K562 (cell line): ENCODE measurements around the gene TSPAN18. TPM values are rescaled to one million over a fixed set of nuclear protein-coding genes. Genes with fewer than 3 reads are reported as not detected.

Experiments used
- ATAC-seq: fragments of 200-7000 bp; cut with Tn5 transposase; 3 replicates; pipeline ENCODE4 v1.9.1; 2020; ENCODE audit warnings: moderate library complexity
- BruUV-seq: library from RNA; stranded (reverse); fragments of 400-500 nt; replicated peaks from 2 replicates; lab custom pipeline; 2021; lab: Mats Ljungman, UMichigan
- CTCF ChIA-PET: fragments of 300-600 bp; formaldehyde crosslinking; extraction: SDS; loops from one replicate; lab custom pipeline; 2021; ENCODE audit warnings: low intra/inter-chr PET ratio; lab: Yijun Ruan, JAX
- POLR2A ChIA-PET: fragments of 300-600, 350-650 bp; sonication (Branson Sonifier 250); formaldehyde crosslinking; extraction: SDS; loops from one replicate; lab custom pipeline; 2021; ENCODE audit warnings: antibody characterized with exemption, inconsistent platforms; lab: Yijun Ruan, JAX
- DNase-seq, 4 experiments: peaks; one replicate each; pipeline versions ENCODE4 v3.0.0 to v3.0.0-alpha.2; 2011 to 2018; ENCODE audit warnings: low spot score in 3 of 4, mixed read lengths in 3 of 4; ENCODE audit errors: extremely low read depth in 1 of 4
- FAIRE-seq: peaks from 2 replicates; lab custom pipeline; 2011; peaks lifted over from hg19 to GRCh38; lab: Jason Lieb, UNC
- H2AFZ ChIP-seq: 2 replicates; pipeline ENCODE4 v1.6.0; 2011; ENCODE audit warnings: low read depth, low read length, control low read depth, inconsistent platforms
- H3K27ac ChIP-seq: fragments of 200-600 bp; 3 replicates; pipeline ENCODE4 v1.8.0; 2011; ENCODE audit warnings: low read depth, mild to moderate bottlenecking, control low read depth, inconsistent platforms, low read length, moderate library complexity, mixed read lengths; ENCODE audit errors: extremely low read depth
- H3K27me3 ChIP-seq, 2 experiments: fragments of 300-600 bp in 1 of 2; 2 replicates in 1 of 2; 3 replicates in 1 of 2; pipeline versions ENCODE4 v1.6.0 to v1.8.0; 2011; ENCODE audit warnings: inconsistent platforms in 2 of 2, low read length in 2 of 2, mild to moderate bottlenecking in 1 of 2, mixed read lengths in 1 of 2, moderate library complexity in 1 of 2; ENCODE audit not compliant: control insufficient read depth in 2 of 2, insufficient read depth in 2 of 2
- H3K36me3 ChIP-seq: fragments of 300-600 bp; 3 replicates; pipeline ENCODE4 v1.8.0; 2011; ENCODE audit warnings: mild to moderate bottlenecking, low read length, inconsistent platforms; ENCODE audit not compliant: control insufficient read depth, insufficient read depth
- H3K4me1 ChIP-seq, 2 experiments: fragments of 200-600 bp in 1 of 2; replicated peaks in 1 of 2; 2 replicates in 1 of 2; 3 replicates in 1 of 2; pipeline versions ENCODE4 v1.5.1 to v1.8.0; 2011; ENCODE audit warnings: inconsistent platforms in 2 of 2, low read length in 2 of 2, mild to moderate bottlenecking in 1 of 2, mixed read lengths in 1 of 2, moderate library complexity in 1 of 2; ENCODE audit not compliant: control insufficient read depth in 2 of 2, insufficient read depth in 2 of 2
- H3K4me2 ChIP-seq: 2 replicates; pipeline ENCODE4 v1.6.1; 2011; ENCODE audit warnings: low read length, control low read depth, inconsistent platforms, mixed read lengths; ENCODE audit not compliant: insufficient read depth
- H3K4me3 ChIP-seq: fragments of 200-600 bp; sonication (generic), shearing (Covaris generic); 2 replicates; pipeline ENCODE4 v1.5.1; 2016; ENCODE audit warnings: control low read depth, inconsistent platforms
- H3K79me2 ChIP-seq: fragments of 200-600 bp; 3 replicates; pipeline ENCODE4 v1.8.0; 2011; ENCODE audit warnings: low read length, inconsistent platforms; ENCODE audit not compliant: control insufficient read depth, insufficient read depth
- H3K9ac ChIP-seq, 2 experiments: 2 replicates each; pipeline versions ENCODE4 v1.6.0 to v1.6.1; 2011; ENCODE audit warnings: low read depth in 2 of 2, low read length in 2 of 2, control low read depth in 1 of 2, inconsistent platforms in 1 of 2, mild to moderate bottlenecking in 1 of 2, mixed read lengths in 1 of 2; ENCODE audit not compliant: insufficient read depth in 1 of 2
- H3K9me1 ChIP-seq: one replicate; pipeline ENCODE4 v1.6.0; 2011; ENCODE audit warnings: inconsistent platforms, mild to moderate bottlenecking, low read length, moderate library complexity; ENCODE audit not compliant: control insufficient read depth, insufficient read depth
- H3K9me3 ChIP-seq: replicated peaks from 2 replicates; pipeline ENCODE4 v1.5.1; 2011; ENCODE audit warnings: low read depth, low read length, inconsistent platforms; ENCODE audit not compliant: control insufficient read depth, insufficient read depth
- H4K20me1 ChIP-seq: replicated peaks from 2 replicates; pipeline ENCODE4 v1.6.1; 2011; ENCODE audit warnings: low read length, inconsistent platforms, mixed read lengths; ENCODE audit not compliant: control insufficient read depth, insufficient read depth
- CREB3 ChIP-seq: fragments of 450-650 bp; conservative IDR thresholded peaks from 2 replicates; pipeline ENCODE4 v1.6.1; 2016; ENCODE audit warnings: missing genetic modification characterization, low read depth, mild to moderate bottlenecking, missing compliant biosample characterization, moderate library complexity
- E2F6 ChIP-seq, 2 experiments: IDR thresholded peaks; 2 replicates each; pipeline ENCODE4 v1.6.1; 2011; ENCODE audit warnings: borderline replicate concordance in 1 of 2, control low read depth in 1 of 2, low read depth in 1 of 2, low read length in 1 of 2, mild to moderate bottlenecking in 1 of 2, mixed read lengths in 1 of 2, moderate library complexity in 1 of 2; ENCODE audit not compliant: insufficient read depth in 1 of 2, insufficient read length in 1 of 2, poor library complexity in 1 of 2, severe bottlenecking in 1 of 2; ENCODE audit errors: extremely low read depth in 1 of 2
- ETS1 ChIP-seq: conservative IDR thresholded peaks from 2 replicates; pipeline ENCODE4 v1.6.1; 2011; ENCODE audit warnings: low read depth, mild to moderate bottlenecking, low read length; ENCODE audit not compliant: control insufficient read depth
- FOSL1 ChIP-seq: fragments of 200-800 bp; sonication (Bioruptor generic); conservative IDR thresholded peaks from 2 replicates; pipeline ENCODE4 v1.6.1; 2016; ENCODE audit warnings: missing genetic modification characterization, missing compliant biosample characterization
- RBM34 ChIP-seq: fragments of 200-400 bp; formaldehyde crosslinking; IDR thresholded peaks from 2 replicates; pipeline ENCODE4 v1.6.1; 2018; ENCODE audit warnings: low read length, borderline replicate concordance; ENCODE audit not compliant: insufficient read depth
- SNRNP70 ChIP-seq: fragments of 200-400 bp; formaldehyde crosslinking; optimal IDR thresholded peaks from 2 replicates; pipeline ENCODE3; 2017; ENCODE audit warnings: low read depth, low read length
- TAL1 ChIP-seq: fragments of 450-650 bp; IDR thresholded peaks from 2 replicates; pipeline ENCODE4 v1.6.1; 2016; ENCODE audit warnings: mild to moderate bottlenecking
- ZNF121 ChIP-seq: sonication (generic); formaldehyde crosslinking; conservative IDR thresholded peaks from 2 replicates; pipeline ENCODE4 v1.8.0; 2022; ENCODE audit warnings: missing genetic modification reagents
- WGBS: fragments of 100-300 bp; shearing (Covaris generic); methylation state at CpG from one replicate; pipeline ENCODE4 v1.1.6; 2016; ENCODE audit warnings: low coverage, mixed read lengths; ENCODE audit not compliant: insufficient coverage; ENCODE audit errors: missing lambda C conversion rate; 5-methylcytosine and 5-hydroxymethylcytosine counted together
- in situ Hi-C: fragments of 300-500 bp; cut with MboI; formaldehyde crosslinking; loops from 4 replicates; pipeline ENCODE4 v1.15.0; 2018; ENCODE audit warnings: inconsistent platforms, mixed read lengths
- intact Hi-C: fragments of 100-400 bp; cut with micrococcal nuclease; formaldehyde crosslinking; loops from 2 replicates; pipeline ENCODE4 v1.14.2; 2022
- polyA plus RNA-seq, 8 experiments: library from polyadenylated mRNA; depleted of rRNA in 4 of 8; stranded (reverse) in 5 of 8; unstranded in 3 of 8; fragments of >200 nt; fragmentation: Nextera tagmentation in 2 of 8; fragmentation: Illumina TruSeq in 1 of 8; extraction: Ambion mirVana in 2 of 8; extraction: Trizol in 1 of 8; gene quantifications; 2 replicates each; pipeline versions ENCODE4 v1.2.1 to v1.2.3, GENCODE V29; 2011 to 2014; ENCODE audit warnings: inconsistent platforms in 1 of 8, missing spikeins in 1 of 8
- total RNA-seq, 7 experiments: library from RNA; depleted of rRNA in 6 of 7; stranded (reverse); fragments of >200 nt in 6 of 7; fragmentation: Illumina TruSeq in 2 of 7; extraction: Trizol in 2 of 7; gene quantifications; 2 replicates each; pipeline versions ENCODE4 v1.2.1 to v1.2.3, GENCODE V29; 2011 to 2021; ENCODE audit warnings: low replicate concordance in 1 of 7

The TSPAN18 gene
- total and polyA plus RNA-seq, 9 of the 15 experiments (the other 6 are each of a cell fraction or from before 2014, with no cell fraction given), result 0.17 to 0.35 (median 0.22) TPM; not detected in 4

- no peak overlapping the region for H3K4me2 ChIP-seq
- no peaks in the 10 kb centered on the region for H3K9me3 ChIP-seq
- TF ChIP-seq ETS1 (no peak), RBM34 (no peak), CREB3 (tag) (no peak), FOSL1 (tag) (no peak), E2F6 (IDR thresholded peaks at IDR 0.05; ENCODE audit: borderline replicate concordance in 1 of 2, extremely low read depth in 1 of 2, insufficient read depth in 1 of 2, insufficient read length in 1 of 2, low read depth in 1 of 2, low read length in 1 of 2, poor library complexity in 1 of 2, severe bottlenecking in 1 of 2) (no peak), SNRNP70 (no peak), ZNF121 (CRISPR knock-in tag) (no peak), TAL1 (no peak)
- H3K4me3 ChIP-seq, result no peak overlapping the region
- intact Hi-C loops (no loop called here), in situ Hi-C loops (no loop called here)
- peaks cover 6% of the 10 kb centered on the region; the same call in 1 of the 2 replicates for H4K20me1 ChIP-seq
- no peak for FAIRE-seq
- H3K79me2 ChIP-seq, result no peaks in the 10 kb centered on the region
- ChIA-PET POLR2A (interaction anchor here (1.0 kb wide), 1 partner anchor 14 kb away, joined by 5 read pairs; no protein-coding TSS in a partner anchor), CTCF (no interaction called here)
- H3K36me3 ChIP-seq, result no peaks in the 10 kb centered on the region
- BruUV-seq, result no TSS peak
- DNase-seq, result no peak
- no peak for ATAC-seq
- peaks cover 0 to 4% of the 10 kb centered on the region in 2 experiments; a peak in 1 of 5 replicates for H3K4me1 ChIP-seq
- WGBS, result 10% methylated on average over 2 of the region's 2 CpGs
- H3K27ac ChIP-seq, result no peak overlapping the region
- no peak overlapping the region for H3K9ac ChIP-seq
- H2AFZ ChIP-seq, result no peak overlapping the region
- peaks cover 35 to 66% of the 10 kb centered on the region in 2 experiments; a peak in 4 of 5 replicates for H3K27me3 ChIP-seq
- H3K9me1 ChIP-seq, result no peaks in the 10 kb centered on the region
Observed at GRCh38 chr11:44736791-44737190, 10.0 kb downstream of the TSPAN18 start.
